SJCRH30 (cell line): Measurements from ENCODE around the gene PTPRR. TPM values are rescaled to one million over a fixed set of nuclear protein-coding genes. Genes with fewer than 3 reads are reported as not detected.

Source experiments
- DNase-seq, 2 experiments: peaks; one replicate each; pipeline ENCODE4 v3.0.0-alpha.2; 2015 to 2020
- H3K27ac ChIP-seq: fragments of 250-450 bp; sonication (Bioruptor Pico); 2 replicates; pipeline ENCODE4 v1.5.1; 2020; ENCODE audit warnings: mild to moderate bottlenecking, moderate library complexity
- H3K27me3 ChIP-seq: fragments of 250-450 bp; sonication (Bioruptor Pico); 2 replicates; pipeline ENCODE4 v1.5.1; 2020; ENCODE audit warnings: mild to moderate bottlenecking, moderate library complexity
- H3K36me3 ChIP-seq: fragments of 250-450 bp; sonication (Bioruptor Pico); 2 replicates; pipeline ENCODE4 v1.5.1; 2020; ENCODE audit warnings: mild to moderate bottlenecking, moderate library complexity
- H3K4me1 ChIP-seq: fragments of 250-450 bp; sonication (Bioruptor Pico); 2 replicates; pipeline ENCODE4 v1.5.1; 2020; ENCODE audit warnings: mild to moderate bottlenecking, moderate library complexity
- H3K4me3 ChIP-seq: fragments of 250-450 bp; sonication (Bioruptor Pico); 2 replicates; pipeline ENCODE4 v1.5.1; 2020; ENCODE audit warnings: mild to moderate bottlenecking, moderate library complexity
- H3K9me3 ChIP-seq: fragments of 250-450 bp; sonication (Bioruptor Pico); replicated peaks from 2 replicates; pipeline ENCODE4 v1.5.1; 2020; ENCODE audit warnings: mild to moderate bottlenecking, moderate library complexity
- total RNA-seq: library from RNA; depleted of rRNA; stranded (reverse); fragments of >200 nt; shearing (Covaris generic); gene quantifications from 2 replicates; pipeline ENCODE4 v1.2.3, GENCODE V29; 2014

Gene PTPRR
- total RNA-seq, 1 experiment from 2014 or later: 0.49 TPM

- DNase-seq: no peak
- Histone ChIP-seq H3K27ac (no peak overlapping the region), H3K27me3 (no peaks in the 10 kb centered on the region), H3K4me1 (no peaks in the 10 kb centered on the region), H3K36me3 (no peaks in the 10 kb centered on the region), H3K4me3 (no peak overlapping the region), H3K9me3 (no peaks in the 10 kb centered on the region)
Observed at GRCh38 chr12:70929029-70929428, 8.5 kb upstream of the PTPRR start.

- Histone ChIP-seq H3K4me1 (no peaks in the 10 kb centered on the region), H3K27me3 (no peaks in the 10 kb centered on the region), H3K9me3 (no peaks in the 10 kb centered on the region), H3K4me3 (no peak overlapping the region), H3K27ac (no peak overlapping the region), H3K36me3 (no peaks in the 10 kb centered on the region)
- no peak for DNase-seq
Observed at GRCh38 chr12:70928071-70928470, 7.5 kb upstream of the PTPRR start.

GRCh38 chr12:70927356-70927755 lies 6.8 kb upstream of the PTPRR start:
- H3K4me1 ChIP-seq: no peaks in the 10 kb centered on the region
- no peaks in the 10 kb centered on the region for H3K36me3 ChIP-seq
- no peak for DNase-seq
- H3K4me3 ChIP-seq: no peak overlapping the region
- H3K9me3 ChIP-seq: no peaks in the 10 kb centered on the region
- no peak overlapping the region for H3K27ac ChIP-seq
- H3K27me3 ChIP-seq: no peaks in the 10 kb centered on the region

- Histone ChIP-seq H3K27me3 (no peaks in the 10 kb centered on the region), H3K4me1 (no peaks in the 10 kb centered on the region), H3K9me3 (no peaks in the 10 kb centered on the region), H3K27ac (no peak overlapping the region), H3K36me3 (no peaks in the 10 kb centered on the region), H3K4me3 (no peak overlapping the region)
- DNase-seq: no peak
Observed at GRCh38 chr12:70925539-70925938, 5.0 kb upstream of the PTPRR start.

GRCh38 chr12:70920891-70921290 lies 353 bp upstream of the PTPRR start:
- Histone ChIP-seq H3K4me3 (no peak overlapping the region), H3K27me3 (no peaks in the 10 kb centered on the region), H3K4me1 (no peaks in the 10 kb centered on the region), H3K36me3 (no peaks in the 10 kb centered on the region), H3K27ac (no peak overlapping the region), H3K9me3 (no peaks in the 10 kb centered on the region)
- DNase-seq: no peak

- no peaks in the 10 kb centered on the region for H3K36me3 ChIP-seq
- H3K9me3 ChIP-seq: no peaks in the 10 kb centered on the region
- H3K4me1 ChIP-seq: no peaks in the 10 kb centered on the region
- DNase-seq: peak; percentile 19 to 57
- H3K27me3 ChIP-seq: no peaks in the 10 kb centered on the region
- H3K4me3 ChIP-seq: no peak overlapping the region
- no peak overlapping the region for H3K27ac ChIP-seq
Observed at GRCh38 chr12:70919597-70920035, 922 bp downstream of the PTPRR start.

- no peaks in the 10 kb centered on the region for H3K27me3 ChIP-seq
- H3K4me1 ChIP-seq: no peaks in the 10 kb centered on the region
- no peak overlapping the region for H3K27ac ChIP-seq
- no peak overlapping the region for H3K4me3 ChIP-seq
- no peak for DNase-seq
- no peaks in the 10 kb centered on the region for H3K36me3 ChIP-seq
- H3K9me3 ChIP-seq: no peaks in the 10 kb centered on the region
Observed at GRCh38 chr12:70919176-70919575, 1.4 kb downstream of the PTPRR start.

GRCh38 chr12:70918321-70918720 lies 2.2 kb downstream of the PTPRR start:
- Histone ChIP-seq H3K4me1 (no peaks in the 10 kb centered on the region), H3K36me3 (no peaks in the 10 kb centered on the region), H3K4me3 (no peak overlapping the region), H3K9me3 (no peaks in the 10 kb centered on the region), H3K27me3 (no peaks in the 10 kb centered on the region), H3K27ac (no peak overlapping the region)
- no peak for DNase-seq

GRCh38 chr12:70910666-70911065 lies 9.9 kb downstream of the PTPRR start:
- no peaks in the 10 kb centered on the region for H3K4me1 ChIP-seq
- H3K9me3 ChIP-seq: no peaks in the 10 kb centered on the region
- H3K27ac ChIP-seq: no peak overlapping the region

GRCh38 chr12:70908978-70909377 lies 11.6 kb downstream of the PTPRR start:
- Histone ChIP-seq H3K4me1 (no peaks in the 10 kb centered on the region), H3K27me3 (no peaks in the 10 kb centered on the region), H3K36me3 (no peaks in the 10 kb centered on the region), H3K9me3 (no peaks in the 10 kb centered on the region), H3K4me3 (no peak overlapping the region), H3K27ac (no peak overlapping the region)
- no peak for DNase-seq

More at GRCh38 chr12:70910666-70911065, 9.9 kb downstream of the PTPRR start:
- no peaks in the 10 kb centered on the region for H3K27me3 ChIP-seq
- H3K4me3 ChIP-seq: no peak overlapping the region
- H3K36me3 ChIP-seq: no peaks in the 10 kb centered on the region
- DNase-seq: no peak

GRCh38 chr12:70907412-70907811 lies 13.1 kb downstream of the PTPRR start:
- H3K36me3 ChIP-seq: no peaks in the 10 kb centered on the region
- no peaks in the 10 kb centered on the region for H3K27me3 ChIP-seq
- H3K27ac ChIP-seq: no peak overlapping the region
- H3K9me3 ChIP-seq: no peaks in the 10 kb centered on the region
- H3K4me1 ChIP-seq: no peaks in the 10 kb centered on the region
- DNase-seq: no peak
- H3K4me3 ChIP-seq: no peak overlapping the region

- Histone ChIP-seq H3K36me3 (no peaks in the 10 kb centered on the region), H3K27ac (no peak overlapping the region), H3K4me3 (no peak overlapping the region), H3K4me1 (no peaks in the 10 kb centered on the region), H3K27me3 (no peaks in the 10 kb centered on the region), H3K9me3 (0 out of 2 replicates have a peak, but pooled peaks cover 2% of the 10 kb centered on the region)
- DNase-seq: no peak
Observed at GRCh38 chr12:70895956-70896355, 24.6 kb downstream of the PTPRR start.

- Histone ChIP-seq H3K9me3 (0 out of 2 replicates have a peak, but pooled peaks cover 2% of the 10 kb centered on the region), H3K36me3 (no peaks in the 10 kb centered on the region), H3K4me1 (no peaks in the 10 kb centered on the region), H3K27me3 (no peaks in the 10 kb centered on the region), H3K27ac (no peak overlapping the region), H3K4me3 (no peak overlapping the region)
- DNase-seq: no peak
Observed at GRCh38 chr12:70892593-70892992, 27.9 kb downstream of the PTPRR start.

- DNase-seq: no peak
- H3K27ac ChIP-seq: no peak overlapping the region
- no peak overlapping the region for H3K4me3 ChIP-seq
Observed at GRCh38 chr12:70890895-70891832, 29.4 kb downstream of the PTPRR start.

GRCh38 chr12:70885956-70886355 lies 34.6 kb downstream of the PTPRR start:
- H3K27me3 ChIP-seq: no peaks in the 10 kb centered on the region
- DNase-seq: peak; percentile 53 to 64

More at GRCh38 chr12:70890895-70891832, 29.4 kb downstream of the PTPRR start:
- no peaks in the 10 kb centered on the region for H3K27me3 ChIP-seq
- H3K36me3 ChIP-seq: no peaks in the 10 kb centered on the region
- H3K9me3 ChIP-seq: 0 out of 2 replicates have a peak, but pooled peaks cover 2% of the 10 kb centered on the region
- H3K4me1 ChIP-seq: 0 out of 2 replicates have a peak, but pooled peaks cover 3% of the 10 kb centered on the region

More at GRCh38 chr12:70885956-70886355, 34.6 kb downstream of the PTPRR start:
- no peak overlapping the region for H3K4me3 ChIP-seq
- peaks cover 15% of the 10 kb centered on the region; the same call in 1 of the 2 replicates for H3K4me1 ChIP-seq
- H3K27ac ChIP-seq: no peak overlapping the region
- H3K36me3 ChIP-seq: no peaks in the 10 kb centered on the region
- H3K9me3 ChIP-seq: no peaks in the 10 kb centered on the region
